CD4-positive, alpha-beta memory T cell (primary cell): ENCODE results near the gene DAB2IP. TPM values are rescaled to one million over a fixed set of nuclear protein-coding genes. Genes with fewer than 3 reads are reported as not detected.
"Not testable (repeated sequence)": the region's sequence is repeated elsewhere in the genome, so short reads cannot be mapped to it uniquely, and the experiment has no call there.

Experiments used
- CTCF ChIA-PET: fragments of 350-600 bp; sonication (Branson Sonifier 250); formaldehyde crosslinking; loops from one replicate; lab custom pipeline; 2021; ENCODE audit warnings: inconsistent platforms; ENCODE audit not compliant: partially characterized antibody; lab: Charles Lee
- POLR2A ChIA-PET: fragments of 350-600 bp; sonication (Branson Sonifier 250); formaldehyde crosslinking; loops from one replicate; lab custom pipeline; 2021; ENCODE audit not compliant: partially characterized antibody; lab: Charles Lee
- DNase-seq, 5 donors: peaks; one replicate each; pipeline versions ENCODE4 v3.0.0 to v3.0.0-alpha.2; 2020 to 2022; ENCODE audit warnings: mixed read lengths in 1 of 5
- H3K27ac ChIP-seq: one replicate; pipeline ENCODE4 v1.7.0; 2013; ENCODE audit warnings: low read depth, low read length
- H3K27me3 ChIP-seq: 2 replicates; pipeline ENCODE4 v1.7.0; 2013; ENCODE audit warnings: mild to moderate bottlenecking, low read length, moderate library complexity; ENCODE audit not compliant: insufficient read depth
- H3K36me3 ChIP-seq: 2 replicates; pipeline ENCODE4 v1.7.0; 2013; ENCODE audit warnings: mild to moderate bottlenecking, low read length, moderate library complexity; ENCODE audit not compliant: insufficient read depth
- H3K4me1 ChIP-seq: 2 replicates; pipeline ENCODE4 v1.7.0; 2013; ENCODE audit warnings: mild to moderate bottlenecking, low read length, moderate library complexity; ENCODE audit not compliant: insufficient read depth
- H3K4me3 ChIP-seq, 2 donors: one replicate each; pipeline ENCODE4 v1.7.0; 2013; ENCODE audit warnings: low read length in 2 of 2, mild to moderate bottlenecking in 1 of 2
- H3K9me3 ChIP-seq, 2 donors: one replicate each; pipeline ENCODE4 v1.7.0; 2013; ENCODE audit warnings: low read length in 2 of 2, control low read depth in 1 of 2; ENCODE audit not compliant: control insufficient read depth in 1 of 2
- H3K27ac Mint-ChIP-seq, 7 donors: one replicate each; pipeline ENCODE4 v1.8.0; 2020 to 2021; ENCODE audit warnings: mixed read lengths in 7 of 7, mild to moderate bottlenecking in 6 of 7, inconsistent platforms in 3 of 7, moderate library complexity in 3 of 7
- H3K27me3 Mint-ChIP-seq, 2 donors: one replicate each; pipeline ENCODE4 v1.8.0; 2020 to 2021; ENCODE audit warnings: mixed read lengths in 2 of 2
- H3K36me3 Mint-ChIP-seq, 2 donors: one replicate each; pipeline ENCODE4 v1.8.0; 2020 to 2021; ENCODE audit warnings: mixed read lengths in 2 of 2, inconsistent platforms in 1 of 2, mild to moderate bottlenecking in 1 of 2
- H3K4me1 Mint-ChIP-seq, 4 donors: one replicate each; pipeline ENCODE4 v1.8.0; 2020 to 2021; ENCODE audit warnings: mixed read lengths in 4 of 4, mild to moderate bottlenecking in 1 of 4
- H3K4me3 Mint-ChIP-seq, 8 donors: one replicate each; pipeline ENCODE4 v1.8.0; 2020 to 2021; ENCODE audit warnings: mixed read lengths in 8 of 8, mild to moderate bottlenecking in 7 of 8, moderate library complexity in 6 of 8, inconsistent platforms in 3 of 8
- H3K9me3 Mint-ChIP-seq, 8 donors: one replicate each; pipeline ENCODE4 v1.8.0; 2020 to 2021; ENCODE audit warnings: mixed read lengths in 8 of 8, mild to moderate bottlenecking in 5 of 8, inconsistent platforms in 3 of 8, moderate library complexity in 1 of 8
- intact Hi-C: fragments of 100-400 bp; cut with micrococcal nuclease; formaldehyde crosslinking; loops from one replicate; pipeline ENCODE4 v1.15.1; 2023
- polyA plus RNA-seq, 2 donors: library from polyadenylated mRNA; unstranded; fragments of 300-500 nt; fragmentation: Illumina TruSeq; gene quantifications; one replicate each; pipeline ENCODE4 v1.2.3, GENCODE V29; 2021
- total RNA-seq, 2 experiments: library from RNA; stranded (reverse); gene quantifications; one replicate each; pipeline ENCODE4 v1.2.3, GENCODE V29; 2021

The DAB2IP gene
- total and polyA plus RNA-seq, 4 experiments from 2014 or later: not detected

- DNase-seq: no peak
- H3K36me3 Mint-ChIP-seq: no peaks in the 10 kb centered on the region
- H3K27ac ChIP-seq: no peak overlapping the region
- peaks cover 0 to 5% (median 2%) of the 10 kb centered on the region in 4 donors for H3K4me1 Mint-ChIP-seq
- intact Hi-C loops: no loop called here
- peaks cover 21 to 29% of the 10 kb centered on the region in 2 donors for H3K27me3 Mint-ChIP-seq
- no peak overlapping the region for H3K4me3 ChIP-seq
- H3K27me3 ChIP-seq: no peaks in the 10 kb centered on the region
- peaks cover 0 to 2% (median 0%) of the 10 kb centered on the region in 8 donors for H3K9me3 Mint-ChIP-seq
- H3K9me3 ChIP-seq: no peaks in the 10 kb centered on the region
- H3K36me3 ChIP-seq: no peaks in the 10 kb centered on the region
- H3K4me1 ChIP-seq: no peaks in the 10 kb centered on the region
- no peak overlapping the region for H3K4me3 Mint-ChIP-seq
- no peak overlapping the region for H3K27ac Mint-ChIP-seq
- POLR2A ChIA-PET: no interaction called here
- CTCF ChIA-PET: no interaction called here
These were observed 87.0 kb downstream of the DAB2IP start for GRCh38 chr9:121738411-121738810.

- Mint-ChIP-seq H3K27ac (no peak overlapping the region), H3K27me3 (peaks cover 20 to 27% of the 10 kb centered on the region in 2 donors), H3K9me3 (peaks cover 0 to 2% (median 0%) of the 10 kb centered on the region in 8 donors), H3K36me3 (no peaks in the 10 kb centered on the region), H3K4me1 (peaks cover 0 to 5% (median 2%) of the 10 kb centered on the region in 4 donors), H3K4me3 (no peak overlapping the region)
- Histone ChIP-seq H3K27me3 (no peaks in the 10 kb centered on the region), H3K36me3 (no peaks in the 10 kb centered on the region), H3K4me1 (no peaks in the 10 kb centered on the region), H3K4me3 (no peak overlapping the region), H3K27ac (no peak overlapping the region), H3K9me3 (no peaks in the 10 kb centered on the region)
- ChIA-PET POLR2A (no interaction called here), CTCF (no interaction called here)
- DNase-seq: no peak
- intact Hi-C loops: no loop called here
These were observed 87.5 kb downstream of the DAB2IP start for GRCh38 chr9:121738968-121739367.

DNA sequence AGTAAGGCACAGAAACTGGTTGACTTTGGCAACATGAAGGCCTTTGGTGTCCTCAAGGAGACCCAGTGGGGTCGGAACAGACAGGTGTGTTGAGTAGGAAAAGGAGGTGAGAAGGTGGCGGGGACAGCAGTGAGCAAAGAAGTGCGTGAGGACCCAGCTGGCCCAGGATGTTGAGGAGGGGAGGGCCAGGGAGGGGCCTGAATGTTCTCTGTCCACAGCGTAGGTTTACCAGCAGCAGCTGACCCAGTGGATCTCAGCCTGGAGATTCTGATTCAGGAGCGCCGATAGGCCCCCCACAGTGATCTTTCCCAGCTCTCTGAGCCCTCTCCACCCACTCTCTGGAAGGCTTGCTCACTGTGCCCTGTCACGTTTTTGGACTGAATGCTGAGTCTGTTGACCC, 88.5 kb downstream of the DAB2IP start:
- H3K36me3 Mint-ChIP-seq: no peaks in the 10 kb centered on the region
- CTCF ChIA-PET: no interaction called here

GRCh38 chr9:121741228-121741918, 89.9 kb downstream of the DAB2IP start:
- H3K27me3 Mint-ChIP-seq: peaks cover 9 to 10% of the 10 kb centered on the region in 2 donors
- Histone ChIP-seq H3K36me3 (no peaks in the 10 kb centered on the region), H3K27me3 (no peaks in the 10 kb centered on the region), H3K27ac (no peak overlapping the region), H3K4me1 (no peaks in the 10 kb centered on the region), H3K9me3 (no peaks in the 10 kb centered on the region), H3K4me3 (no peak overlapping the region)
- POLR2A ChIA-PET: no interaction called here
- no peak for DNase-seq
- H3K27ac Mint-ChIP-seq: no peak overlapping the region
- no peak overlapping the region for H3K4me3 Mint-ChIP-seq
- no peaks in the 10 kb centered on the region for H3K36me3 Mint-ChIP-seq
- H3K9me3 Mint-ChIP-seq: peaks cover 0 to 2% (median 0%) of the 10 kb centered on the region in 8 donors
- CTCF ChIA-PET: no interaction called here
- peaks cover 0 to 5% (median under 1%) of the 10 kb centered on the region in 4 donors for H3K4me1 Mint-ChIP-seq
- intact Hi-C loops: no loop called here

More for the DNA sequence above, 88.5 kb downstream of the DAB2IP start:
- Histone ChIP-seq H3K4me3 (no peak overlapping the region), H3K36me3 (no peaks in the 10 kb centered on the region), H3K27me3 (no peaks in the 10 kb centered on the region), H3K9me3 (no peaks in the 10 kb centered on the region), H3K4me1 (no peaks in the 10 kb centered on the region), H3K27ac (no peak overlapping the region)
- Mint-ChIP-seq H3K27ac (no peak overlapping the region), H3K4me3 (no peak overlapping the region), H3K27me3 (peaks cover 18 to 19% of the 10 kb centered on the region in 2 donors), H3K9me3 (peaks cover 0 to 2% (median 0%) of the 10 kb centered on the region in 8 donors), H3K4me1 (peaks cover 0 to 5% (median 2%) of the 10 kb centered on the region in 4 donors)
- intact Hi-C loops: no loop called here
- no peak for DNase-seq
- POLR2A ChIA-PET: no interaction called here

DNA sequence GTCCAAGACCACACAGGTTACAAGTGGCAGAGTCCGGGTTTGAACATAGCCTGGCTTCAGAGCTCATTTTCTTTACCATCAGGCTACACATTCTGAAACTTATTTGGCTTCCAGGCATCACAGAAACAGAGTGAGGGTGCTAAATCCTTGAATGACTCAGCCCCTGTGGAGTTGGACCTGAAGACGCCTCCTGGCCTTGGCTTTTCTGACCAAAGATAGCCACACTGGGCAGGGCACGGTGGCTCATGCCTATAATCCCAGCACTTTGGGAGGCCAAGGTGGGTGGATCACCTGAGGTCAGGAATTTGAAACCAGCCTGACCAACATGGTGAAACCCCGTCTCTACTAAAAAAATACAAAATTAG, 90.5 kb downstream of the DAB2IP start:
- H3K4me1 ChIP-seq, H3K4me3 ChIP-seq, POLR2A ChIA-PET, H3K9me3 ChIP-seq, H3K4me3 Mint-ChIP-seq, H3K27me3 Mint-ChIP-seq, H3K27ac Mint-ChIP-seq, intact Hi-C loops, H3K9me3 Mint-ChIP-seq, H3K36me3 Mint-ChIP-seq, CTCF ChIA-PET, H3K36me3 ChIP-seq, H3K27me3 ChIP-seq, H3K4me1 Mint-ChIP-seq, H3K27ac ChIP-seq, DNase-seq: not testable (repeated sequence)

- no peaks in the 10 kb centered on the region for H3K36me3 Mint-ChIP-seq
- H3K9me3 ChIP-seq: no peaks in the 10 kb centered on the region
- intact Hi-C loops: no loop called here
- no peak overlapping the region for H3K27ac Mint-ChIP-seq
- no peak overlapping the region for H3K4me3 Mint-ChIP-seq
- no peak overlapping the region for H3K27ac ChIP-seq
- H3K4me1 Mint-ChIP-seq: peaks cover 0 to 3% (median under 1%) of the 10 kb centered on the region in 4 donors
- no peak overlapping the region for H3K4me3 ChIP-seq
- H3K27me3 ChIP-seq: no peaks in the 10 kb centered on the region
- CTCF ChIA-PET: no interaction called here
- H3K27me3 Mint-ChIP-seq: peaks cover 2 to 6% of the 10 kb centered on the region in 2 donors
- no peaks in the 10 kb centered on the region for H3K36me3 ChIP-seq
- no peaks in the 10 kb centered on the region for H3K9me3 Mint-ChIP-seq
- no peak for DNase-seq
- H3K4me1 ChIP-seq: no peaks in the 10 kb centered on the region
- POLR2A ChIA-PET: no interaction called here
These were observed 91.5 kb downstream of the DAB2IP start for GRCh38 chr9:121742923-121743322.

DNA sequence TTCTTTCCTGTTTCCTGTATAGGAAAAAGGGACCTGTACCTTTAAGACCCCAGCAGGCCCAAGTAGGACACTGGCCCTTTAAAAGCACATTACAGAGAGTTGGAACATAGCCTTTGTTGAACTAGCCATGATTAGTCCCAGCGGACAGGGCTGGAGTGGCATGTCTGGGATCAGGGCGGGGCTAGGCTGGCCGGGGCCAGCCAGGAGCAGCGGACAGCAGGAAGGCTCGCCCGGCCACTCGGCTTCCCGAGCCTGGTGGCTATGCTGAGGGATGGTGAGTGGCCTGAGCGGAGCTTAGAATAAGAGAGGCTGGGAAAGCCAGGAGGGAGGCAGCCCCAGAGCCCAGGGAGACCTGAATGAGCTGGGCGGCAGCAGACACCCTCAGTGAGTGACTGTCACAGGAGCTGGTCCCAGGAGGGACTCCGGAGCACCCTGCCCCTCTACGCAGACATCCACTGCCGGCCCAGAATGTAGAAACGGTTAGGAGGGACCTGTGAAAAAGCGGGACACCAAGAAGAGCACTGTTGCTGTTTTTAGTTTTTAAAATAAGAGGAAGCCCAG, 92.1 kb downstream of the DAB2IP start:
- Mint-ChIP-seq H3K36me3 (no peaks in the 10 kb centered on the region), H3K4me1 (peaks cover 3 to 8% (median 4%) of the 10 kb centered on the region in 4 donors), H3K27ac (no peak overlapping the region), H3K9me3 (no peaks in the 10 kb centered on the region), H3K4me3 (no peak overlapping the region), H3K27me3 (peaks cover 2 to 6% of the 10 kb centered on the region in 2 donors)
- H3K9me3 ChIP-seq: no peaks in the 10 kb centered on the region
- H3K36me3 ChIP-seq: no peaks in the 10 kb centered on the region
- no peak overlapping the region for H3K27ac ChIP-seq
- no peak for DNase-seq
- POLR2A ChIA-PET: no interaction called here
- peaks cover 4% of the 10 kb centered on the region for H3K4me1 ChIP-seq
- no peaks in the 10 kb centered on the region for H3K27me3 ChIP-seq
- no peak overlapping the region for H3K4me3 ChIP-seq
- CTCF ChIA-PET: no interaction called here
- intact Hi-C loops: no loop called here
